GM23338 (cell line): ENCODE data around the gene SMIM7.

Experiments
- CREB1 ChIP-seq: fragments of 250-450 bp; sonication (Bioruptor Pico); IDR thresholded peaks from 2 replicates; pipeline ENCODE4 v1.5.0; 2020; ENCODE audit warnings: low read depth, mild to moderate bottlenecking, moderate library complexity
- EZH2 ChIP-seq: fragments of 200-600 bp; sonication (generic); IDR thresholded peaks from one replicate; pipeline ENCODE4 v1.8.0; 2017; ENCODE audit warnings: antibody characterized with exemption, mild to moderate bottlenecking, low read depth; ENCODE audit not compliant: unreplicated experiment
- EZH2phosphoT487 ChIP-seq: fragments of 200-600 bp; sonication (generic); IDR thresholded peaks from one replicate; pipeline ENCODE4 v1.8.1; 2018; ENCODE audit warnings: antibody characterized with exemption; ENCODE audit not compliant: unreplicated experiment
- JUNB ChIP-seq: IDR thresholded peaks from one replicate; pipeline ENCODE4 v1.6.1; 2016; ENCODE audit warnings: antibody characterized with exemption; ENCODE audit not compliant: unreplicated experiment
- NANOG ChIP-seq: IDR thresholded peaks from 2 replicates; pipeline ENCODE4 v1.6.1; 2016; ENCODE audit warnings: antibody characterized with exemption, borderline replicate concordance
- POLR2AphosphoS5 ChIP-seq: IDR thresholded peaks from 2 replicates; pipeline ENCODE4 v1.6.1; 2016; ENCODE audit warnings: antibody characterized with exemption, low read depth
- REST ChIP-seq: IDR thresholded peaks from one replicate; pipeline ENCODE4 v1.6.1; 2018; ENCODE audit warnings: antibody characterized with exemption; ENCODE audit not compliant: unreplicated experiment
- STAT1 ChIP-seq: IDR thresholded peaks from one replicate; pipeline ENCODE4 v1.6.1; 2016; ENCODE audit warnings: antibody characterized with exemption; ENCODE audit not compliant: unreplicated experiment
- ZNF114 ChIP-seq: fragments of 250-450 bp; sonication (Bioruptor Pico); IDR thresholded peaks from 2 replicates; pipeline ENCODE4 v1.5.0; 2020; ENCODE audit warnings: mild to moderate bottlenecking, moderate library complexity
- TF ChIP-seq, protein P1 (sequence below), 2 experiments: fragments of 200-600 bp in 1 of 2; sonication (generic) in 1 of 2; conservative IDR thresholded peaks; 2 replicates each; pipeline versions ENCODE4 v1.5.1 to v1.6.1; 2016 to 2017; ENCODE audit warnings: antibody characterized with exemption in 2 of 2, low read depth in 2 of 2, mild to moderate bottlenecking in 2 of 2, moderate library complexity in 1 of 2
- TF ChIP-seq, protein P2 (sequence below): fragments of 250-450 bp; sonication (Bioruptor Pico); IDR thresholded peaks from 2 replicates; pipeline ENCODE4 v1.5.0; 2020; ENCODE audit warnings: mild to moderate bottlenecking, moderate library complexity
- TF ChIP-seq, protein P3 (sequence below): IDR thresholded peaks from 2 replicates; pipeline ENCODE4 v1.6.1; 2016; ENCODE audit warnings: antibody characterized with exemption

DNA sequence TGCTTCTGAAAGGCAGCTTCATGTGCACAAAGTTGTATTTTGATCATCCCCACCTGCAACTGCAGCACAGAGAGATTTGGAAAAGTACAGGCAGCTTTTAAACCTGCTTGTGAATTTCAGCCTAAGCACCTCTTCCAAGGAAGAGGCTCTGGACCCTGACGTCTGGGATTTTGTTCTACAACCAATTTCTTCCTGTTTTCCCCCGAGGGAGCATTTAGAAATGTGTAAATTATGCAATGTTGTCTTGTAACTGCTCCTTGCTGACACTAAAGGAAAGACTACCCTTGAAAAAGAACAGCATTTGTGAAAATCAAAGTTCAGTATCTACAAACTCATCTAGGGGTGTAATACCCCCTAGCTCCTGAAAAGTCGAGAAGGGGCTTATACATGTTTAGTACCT is 47.3 kb downstream of the SMIM7 start:
- TF ChIP-seq POLR2AphosphoS5 (no peak), EZH2 (no peak), REST (no peak), EZH2phosphoT487 (no peak), JUNB (no peak), CREB1 (CRISPR knock-in tag) (no peak), NANOG (no peak), ZNF114 (CRISPR knock-in tag) (no peak), STAT1 (no peak)
- TF ChIP-seq, protein P1, sequence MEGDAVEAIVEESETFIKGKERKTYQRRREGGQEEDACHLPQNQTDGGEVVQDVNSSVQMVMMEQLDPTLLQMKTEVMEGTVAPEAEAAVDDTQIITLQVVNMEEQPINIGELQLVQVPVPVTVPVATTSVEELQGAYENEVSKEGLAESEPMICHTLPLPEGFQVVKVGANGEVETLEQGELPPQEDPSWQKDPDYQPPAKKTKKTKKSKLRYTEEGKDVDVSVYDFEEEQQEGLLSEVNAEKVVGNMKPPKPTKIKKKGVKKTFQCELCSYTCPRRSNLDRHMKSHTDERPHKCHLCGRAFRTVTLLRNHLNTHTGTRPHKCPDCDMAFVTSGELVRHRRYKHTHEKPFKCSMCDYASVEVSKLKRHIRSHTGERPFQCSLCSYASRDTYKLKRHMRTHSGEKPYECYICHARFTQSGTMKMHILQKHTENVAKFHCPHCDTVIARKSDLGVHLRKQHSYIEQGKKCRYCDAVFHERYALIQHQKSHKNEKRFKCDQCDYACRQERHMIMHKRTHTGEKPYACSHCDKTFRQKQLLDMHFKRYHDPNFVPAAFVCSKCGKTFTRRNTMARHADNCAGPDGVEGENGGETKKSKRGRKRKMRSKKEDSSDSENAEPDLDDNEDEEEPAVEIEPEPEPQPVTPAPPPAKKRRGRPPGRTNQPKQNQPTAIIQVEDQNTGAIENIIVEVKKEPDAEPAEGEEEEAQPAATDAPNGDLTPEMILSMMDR (conservative IDR thresholded peaks at IDR 0.05; ENCODE audit: low read depth in 2 of 2): no peak
- TF ChIP-seq, protein P2, sequence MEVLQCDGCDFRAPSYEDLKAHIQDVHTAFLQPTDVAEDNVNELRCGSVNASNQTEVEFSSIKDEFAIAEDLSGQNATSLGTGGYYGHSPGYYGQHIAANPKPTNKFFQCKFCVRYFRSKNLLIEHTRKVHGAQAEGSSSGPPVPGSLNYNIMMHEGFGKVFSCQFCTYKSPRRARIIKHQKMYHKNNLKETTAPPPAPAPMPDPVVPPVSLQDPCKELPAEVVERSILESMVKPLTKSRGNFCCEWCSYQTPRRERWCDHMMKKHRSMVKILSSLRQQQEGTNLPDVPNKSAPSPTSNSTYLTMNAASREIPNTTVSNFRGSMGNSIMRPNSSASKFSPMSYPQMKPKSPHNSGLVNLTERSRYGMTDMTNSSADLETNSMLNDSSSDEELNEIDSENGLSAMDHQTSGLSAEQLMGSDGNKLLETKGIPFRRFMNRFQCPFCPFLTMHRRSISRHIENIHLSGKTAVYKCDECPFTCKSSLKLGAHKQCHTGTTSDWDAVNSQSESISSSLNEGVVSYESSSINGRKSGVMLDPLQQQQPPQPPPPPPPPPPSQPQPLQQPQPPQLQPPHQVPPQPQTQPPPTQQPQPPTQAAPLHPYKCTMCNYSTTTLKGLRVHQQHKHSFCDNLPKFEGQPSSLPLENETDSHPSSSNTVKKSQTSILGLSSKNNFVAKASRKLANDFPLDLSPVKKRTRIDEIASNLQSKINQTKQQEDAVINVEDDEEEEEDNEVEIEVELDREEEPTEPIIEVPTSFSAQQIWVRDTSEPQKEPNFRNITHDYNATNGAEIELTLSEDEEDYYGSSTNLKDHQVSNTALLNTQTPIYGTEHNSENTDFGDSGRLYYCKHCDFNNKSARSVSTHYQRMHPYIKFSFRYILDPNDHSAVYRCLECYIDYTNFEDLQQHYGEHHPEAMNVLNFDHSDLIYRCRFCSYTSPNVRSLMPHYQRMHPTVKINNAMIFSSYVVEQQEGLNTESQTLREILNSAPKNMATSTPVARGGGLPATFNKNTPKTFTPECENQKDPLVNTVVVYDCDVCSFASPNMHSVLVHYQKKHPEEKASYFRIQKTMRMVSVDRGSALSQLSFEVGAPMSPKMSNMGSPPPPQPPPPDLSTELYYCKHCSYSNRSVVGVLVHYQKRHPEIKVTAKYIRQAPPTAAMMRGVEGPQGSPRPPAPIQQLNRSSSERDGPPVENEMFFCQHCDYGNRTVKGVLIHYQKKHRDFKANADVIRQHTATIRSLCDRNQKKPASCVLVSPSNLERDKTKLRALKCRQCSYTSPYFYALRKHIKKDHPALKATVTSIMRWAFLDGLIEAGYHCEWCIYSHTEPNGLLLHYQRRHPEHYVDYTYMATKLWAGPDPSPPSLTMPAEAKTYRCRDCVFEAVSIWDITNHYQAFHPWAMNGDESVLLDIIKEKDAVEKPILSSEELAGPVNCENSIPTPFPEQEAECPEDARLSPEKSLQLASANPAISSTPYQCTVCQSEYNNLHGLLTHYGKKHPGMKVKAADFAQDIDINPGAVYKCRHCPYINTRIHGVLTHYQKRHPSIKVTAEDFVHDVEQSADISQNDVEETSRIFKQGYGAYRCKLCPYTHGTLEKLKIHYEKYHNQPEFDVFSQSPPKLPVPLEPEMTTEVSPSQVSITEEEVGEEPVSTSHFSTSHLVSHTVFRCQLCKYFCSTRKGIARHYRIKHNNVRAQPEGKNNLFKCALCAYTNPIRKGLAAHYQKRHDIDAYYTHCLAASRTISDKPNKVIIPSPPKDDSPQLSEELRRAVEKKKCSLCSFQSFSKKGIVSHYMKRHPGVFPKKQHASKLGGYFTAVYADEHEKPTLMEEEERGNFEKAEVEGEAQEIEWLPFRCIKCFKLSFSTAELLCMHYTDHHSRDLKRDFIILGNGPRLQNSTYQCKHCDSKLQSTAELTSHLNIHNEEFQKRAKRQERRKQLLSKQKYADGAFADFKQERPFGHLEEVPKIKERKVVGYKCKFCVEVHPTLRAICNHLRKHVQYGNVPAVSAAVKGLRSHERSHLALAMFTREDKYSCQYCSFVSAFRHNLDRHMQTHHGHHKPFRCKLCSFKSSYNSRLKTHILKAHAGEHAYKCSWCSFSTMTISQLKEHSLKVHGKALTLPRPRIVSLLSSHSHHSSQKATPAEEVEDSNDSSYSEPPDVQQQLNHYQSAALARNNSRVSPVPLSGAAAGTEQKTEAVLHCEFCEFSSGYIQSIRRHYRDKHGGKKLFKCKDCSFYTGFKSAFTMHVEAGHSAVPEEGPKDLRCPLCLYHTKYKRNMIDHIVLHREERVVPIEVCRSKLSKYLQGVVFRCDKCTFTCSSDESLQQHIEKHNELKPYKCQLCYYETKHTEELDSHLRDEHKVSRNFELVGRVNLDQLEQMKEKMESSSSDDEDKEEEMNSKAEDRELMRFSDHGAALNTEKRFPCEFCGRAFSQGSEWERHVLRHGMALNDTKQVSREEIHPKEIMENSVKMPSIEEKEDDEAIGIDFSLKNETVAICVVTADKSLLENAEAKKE (CRISPR knock-in tag): no peak
- TF ChIP-seq, protein P3, sequence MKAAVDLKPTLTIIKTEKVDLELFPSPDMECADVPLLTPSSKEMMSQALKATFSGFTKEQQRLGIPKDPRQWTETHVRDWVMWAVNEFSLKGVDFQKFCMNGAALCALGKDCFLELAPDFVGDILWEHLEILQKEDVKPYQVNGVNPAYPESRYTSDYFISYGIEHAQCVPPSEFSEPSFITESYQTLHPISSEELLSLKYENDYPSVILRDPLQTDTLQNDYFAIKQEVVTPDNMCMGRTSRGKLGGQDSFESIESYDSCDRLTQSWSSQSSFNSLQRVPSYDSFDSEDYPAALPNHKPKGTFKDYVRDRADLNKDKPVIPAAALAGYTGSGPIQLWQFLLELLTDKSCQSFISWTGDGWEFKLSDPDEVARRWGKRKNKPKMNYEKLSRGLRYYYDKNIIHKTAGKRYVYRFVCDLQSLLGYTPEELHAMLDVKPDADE: no peak
